Stimulated activated CD8-positive, alpha-beta memory T cell treated with anti-CD3 and anti-CD28 coated beads, Interleukin-7, amount 100 ng/mL, for 1 hour (primary cell): ENCODE results near the gene SCGN.

Experiments used
- DNase-seq, 2 donors: peaks; one replicate each; pipeline ENCODE4 v3.0.0-alpha.2; 2020; ENCODE audit warnings: low read depth in 2 of 2

The SCGN gene, protein sequence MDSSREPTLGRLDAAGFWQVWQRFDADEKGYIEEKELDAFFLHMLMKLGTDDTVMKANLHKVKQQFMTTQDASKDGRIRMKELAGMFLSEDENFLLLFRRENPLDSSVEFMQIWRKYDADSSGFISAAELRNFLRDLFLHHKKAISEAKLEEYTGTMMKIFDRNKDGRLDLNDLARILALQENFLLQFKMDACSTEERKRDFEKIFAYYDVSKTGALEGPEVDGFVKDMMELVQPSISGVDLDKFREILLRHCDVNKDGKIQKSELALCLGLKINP

DNA sequence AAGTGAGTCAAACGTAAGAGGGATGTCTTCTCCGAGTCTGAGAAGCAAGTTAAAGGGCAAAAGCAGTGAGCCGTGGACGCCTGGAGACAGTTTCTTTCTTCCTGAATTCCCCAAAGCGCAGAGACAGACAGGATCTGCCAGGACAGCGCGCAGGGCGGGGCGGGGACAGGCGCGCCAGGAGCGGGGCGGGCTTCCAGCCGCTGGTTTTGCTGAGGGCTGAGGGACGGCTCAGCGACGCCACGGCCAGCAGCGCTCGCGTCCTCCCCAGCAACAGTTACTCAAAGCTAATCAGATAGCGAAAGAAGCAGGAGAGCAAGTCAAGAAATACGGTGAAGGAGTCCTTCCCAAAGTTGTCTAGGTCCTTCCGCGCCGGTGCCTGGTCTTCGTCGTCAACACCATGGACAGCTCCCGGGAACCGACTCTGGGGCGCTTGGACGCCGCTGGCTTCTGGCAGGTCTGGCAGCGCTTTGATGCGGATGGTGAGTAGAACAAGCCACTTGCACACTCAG is at the start of gene SCGN:
TSS of gene SCGN (plus strand) at position 209 of the 509 bp plus-strand sequence. CDS start at position 398, 189 bp downstream.
- peak in 1 of 2 donors; percentile 1 for DNase-seq

DNA sequence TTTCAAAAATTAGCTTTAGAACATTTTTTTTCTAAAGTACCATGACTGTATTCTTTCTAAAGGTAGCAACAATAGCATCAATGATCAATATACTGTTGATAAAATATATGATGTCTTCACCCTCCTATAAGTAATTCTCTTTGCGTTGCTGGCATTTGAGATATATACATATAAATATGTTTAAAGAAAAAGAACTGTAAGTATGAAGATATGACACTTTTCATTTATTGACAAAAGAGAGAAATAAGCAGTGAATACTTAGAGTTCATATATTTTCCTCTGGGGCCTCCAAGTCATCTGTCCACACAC is 49.4 kb upstream of the SCGN start:
- no peak for DNase-seq

DNA sequence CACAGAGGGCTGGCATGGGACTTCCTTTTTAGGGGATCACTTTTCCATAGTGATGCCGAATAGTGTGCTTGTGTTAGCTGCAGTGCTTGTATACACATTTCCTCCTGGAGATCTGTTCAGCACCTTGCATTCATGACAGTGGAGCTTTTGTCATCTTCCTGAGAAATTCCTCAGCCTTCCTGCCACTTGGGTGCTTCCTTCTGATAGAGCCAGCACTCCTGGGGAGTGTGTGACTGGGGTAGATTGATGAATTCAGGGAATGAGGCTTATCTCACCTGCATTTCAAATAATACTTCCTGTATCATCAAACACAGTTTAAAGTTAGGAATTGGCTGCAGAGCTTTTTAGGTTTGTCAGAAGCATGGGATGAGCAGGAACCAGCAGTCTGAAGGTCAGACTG is 48.8 kb upstream of the SCGN start:
- no peak for DNase-seq

DNA sequence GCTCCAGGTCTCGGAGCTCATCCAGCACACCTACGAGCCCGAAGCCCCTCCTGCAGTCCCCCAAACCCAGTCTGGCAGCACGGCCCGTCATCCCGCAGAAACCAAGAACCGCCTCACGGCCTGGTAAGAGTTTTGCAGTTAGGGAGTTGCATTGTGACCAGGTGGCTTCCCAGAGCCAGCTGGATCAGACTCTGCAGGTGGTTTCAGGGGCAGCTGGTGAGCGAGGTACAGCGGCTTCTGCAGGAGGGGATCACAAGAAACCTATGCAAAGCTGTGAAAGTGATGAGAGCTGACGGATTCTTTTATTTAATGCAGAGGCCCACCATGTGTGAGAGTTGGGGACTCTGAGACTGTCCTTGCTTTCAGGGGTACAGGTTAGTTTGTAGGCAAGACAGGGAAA is 45.9 kb upstream of the SCGN start:
- no peak for DNase-seq

DNA sequence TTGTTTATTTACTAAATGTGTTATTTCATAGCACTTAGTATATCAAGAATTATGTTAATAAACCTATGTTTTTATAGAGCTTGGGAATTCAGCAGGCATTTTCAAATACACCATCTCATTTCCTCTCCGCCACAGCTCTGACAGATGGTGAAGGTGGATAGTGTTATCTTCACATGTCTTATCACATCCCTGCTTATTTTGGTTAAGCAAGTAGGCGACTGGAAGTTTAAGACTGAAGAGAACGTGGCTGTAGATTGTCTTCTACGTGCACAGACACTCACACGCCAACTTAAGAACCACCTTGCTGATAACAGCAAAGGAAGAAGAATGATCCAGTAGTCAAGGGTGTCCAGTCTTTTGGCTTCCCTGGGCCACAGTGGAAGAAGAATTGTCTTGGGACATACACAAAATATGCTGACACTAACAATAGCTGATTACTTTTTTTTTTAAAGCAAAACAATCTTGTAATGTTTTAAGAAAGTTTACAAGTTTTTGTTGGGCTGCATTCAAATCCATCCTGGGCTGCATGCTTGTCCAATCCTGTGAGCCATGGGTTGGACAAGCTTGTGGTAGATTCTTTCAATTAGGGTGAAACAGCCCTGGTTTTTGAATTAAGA is 43.3 kb upstream of the SCGN start:
- no peak for DNase-seq

DNA sequence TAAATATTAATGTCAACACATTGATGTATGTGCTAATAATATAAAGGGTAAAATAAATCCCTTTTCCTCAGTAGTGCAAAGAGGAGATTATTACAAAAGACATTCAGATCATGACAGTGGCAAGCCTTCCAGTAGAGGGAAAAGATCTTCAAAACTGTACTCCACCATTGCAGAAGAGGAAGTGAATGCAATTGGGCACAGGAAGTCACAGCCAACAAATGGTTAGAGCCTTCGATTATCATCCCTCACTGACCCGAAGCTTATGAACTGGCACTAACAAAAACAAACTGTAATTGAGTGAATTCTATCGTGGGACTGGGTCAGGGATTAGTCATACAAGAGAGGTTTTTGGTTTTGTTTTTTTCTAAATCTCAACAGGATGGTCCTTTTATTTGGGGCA is 39.3 kb upstream of the SCGN start:
- no peak for DNase-seq

DNA sequence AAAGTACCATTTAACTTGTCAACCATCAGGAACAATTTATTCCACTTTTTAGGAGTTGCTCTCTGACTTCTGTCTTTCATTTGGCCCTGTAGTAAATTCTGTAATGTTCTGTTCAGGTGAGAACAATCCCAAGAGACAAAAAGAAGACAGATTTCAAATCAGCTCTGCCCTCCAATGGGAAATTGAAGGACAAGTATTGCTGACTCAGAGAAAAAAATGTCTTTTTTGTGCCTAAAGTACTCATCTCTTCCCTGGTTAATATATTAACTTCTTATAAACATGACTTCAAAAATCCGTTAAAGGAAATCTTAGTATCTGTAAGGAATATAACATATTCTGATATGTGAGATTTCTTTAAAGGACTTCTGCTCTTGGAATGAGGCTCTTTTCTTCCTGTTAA is 38.6 kb upstream of the SCGN start:
- no peak for DNase-seq

DNA sequence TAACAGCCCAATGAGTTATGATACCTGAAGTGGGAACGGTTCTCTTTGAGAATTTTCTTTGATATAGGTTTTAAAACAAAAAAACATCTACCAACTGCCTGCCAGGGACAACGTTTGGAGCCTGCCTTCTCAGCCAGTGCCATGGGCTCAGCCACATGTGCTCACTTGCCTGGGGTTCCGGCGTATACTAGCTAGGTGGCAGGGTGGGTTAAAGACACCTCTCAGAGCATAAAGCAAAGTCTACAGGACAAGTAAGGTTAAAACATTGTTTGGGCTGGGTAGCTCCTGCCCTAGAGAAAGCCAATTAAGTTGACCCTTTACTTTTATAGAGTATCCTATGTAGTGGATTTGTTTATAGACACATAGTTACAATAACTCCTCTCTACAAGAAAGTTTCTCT is 38.0 kb upstream of the SCGN start:
- no peak for DNase-seq

DNA sequence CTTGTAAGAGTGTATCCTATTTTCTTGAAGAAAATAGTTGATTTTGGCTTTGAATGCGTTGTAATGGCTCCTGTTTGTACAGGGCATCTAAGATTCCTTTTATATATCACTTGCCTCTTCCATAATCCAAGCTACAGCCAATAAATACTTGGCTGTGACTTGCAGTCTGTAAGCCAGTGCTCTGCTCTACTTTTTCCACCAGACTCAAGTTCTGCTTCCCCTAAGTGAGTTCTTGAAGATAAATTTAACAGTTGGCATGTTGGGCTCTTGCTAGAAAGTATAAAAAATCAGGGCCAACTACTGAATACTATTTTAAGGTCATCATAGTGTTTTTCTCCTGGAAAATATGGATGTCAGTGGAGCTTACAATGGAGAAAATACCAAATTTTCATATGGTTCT is 36.5 kb upstream of the SCGN start:
- no peak for DNase-seq

DNA sequence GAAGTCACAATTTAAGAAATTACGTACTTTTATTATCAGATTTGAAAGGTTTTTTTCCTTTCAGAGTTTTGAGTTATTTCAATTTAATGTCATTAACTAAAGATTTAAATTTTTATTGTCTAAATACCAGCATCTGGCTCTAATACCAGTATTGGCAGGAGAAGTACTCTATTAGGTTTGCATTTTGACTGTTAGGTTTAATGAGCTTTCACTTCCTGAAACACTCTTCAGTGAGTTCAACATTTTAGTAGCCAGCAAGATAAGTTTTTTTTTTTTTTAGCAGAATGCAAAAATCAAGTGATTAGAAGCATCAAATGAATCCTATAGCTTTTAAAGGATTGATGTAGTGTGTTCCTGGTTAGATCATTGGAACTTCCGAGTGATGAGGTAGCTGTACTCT is 34.0 kb upstream of the SCGN start:
- DNase-seq = no peak

DNA sequence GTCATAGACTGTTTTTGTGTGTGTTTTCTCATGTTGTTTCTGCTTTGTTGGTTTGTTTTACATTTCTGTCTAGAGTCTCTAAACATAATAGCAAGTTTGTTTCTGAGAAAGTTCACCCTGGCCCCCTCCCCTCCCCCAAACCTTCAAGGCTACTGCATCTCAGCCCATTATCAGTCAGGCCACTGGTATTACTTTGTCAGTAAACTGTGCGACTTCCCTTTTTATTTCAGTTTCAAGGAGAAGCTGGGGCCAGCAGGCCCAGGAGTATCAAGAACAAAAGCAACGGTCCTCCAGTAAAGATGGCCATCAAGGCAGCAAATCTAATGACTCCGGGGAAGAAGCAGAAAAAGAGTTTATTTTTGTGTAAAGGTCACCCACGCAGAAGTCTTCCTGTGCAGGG is 32.8 kb upstream of the SCGN start:
- DNase-seq = no peak

DNA sequence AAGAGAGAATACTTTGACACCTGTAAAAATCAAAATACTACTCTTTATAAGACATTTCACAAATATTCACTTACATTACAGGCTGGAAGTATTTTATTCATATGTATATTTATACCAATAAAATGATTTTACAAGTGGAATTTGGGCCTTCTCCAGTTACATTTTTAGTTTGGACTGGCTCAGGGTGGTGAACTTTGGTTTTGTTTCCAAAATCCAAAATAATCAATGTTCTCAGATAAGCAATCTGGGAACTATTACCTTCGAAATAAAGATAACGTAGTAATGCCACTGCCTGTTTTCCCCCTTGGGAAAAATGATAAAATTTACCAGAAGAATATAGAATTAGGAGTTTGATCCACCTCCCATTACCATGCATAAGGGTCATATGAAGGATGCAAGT is 31.6 kb upstream of the SCGN start:
- no peak for DNase-seq

DNA sequence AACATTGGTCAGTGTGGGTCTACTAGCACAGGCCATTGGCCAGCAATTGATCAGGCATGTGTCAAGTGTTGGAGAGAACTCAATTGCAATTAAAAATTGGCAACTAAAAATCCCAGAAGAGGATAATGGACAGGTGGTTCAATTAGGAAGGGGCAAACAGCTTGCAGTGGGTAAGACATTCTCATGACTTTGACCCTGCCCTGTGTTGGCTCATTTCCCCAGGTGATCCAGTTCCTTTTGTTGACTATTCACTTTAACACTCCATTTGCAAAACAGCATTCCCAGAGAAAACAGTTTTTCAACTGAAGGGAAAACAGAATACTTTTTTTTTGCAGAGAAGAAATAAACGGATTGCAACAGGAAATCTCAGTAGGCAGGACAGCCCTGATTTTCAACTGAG is 28.9 kb upstream of the SCGN start:
- DNase-seq = no peak

DNA sequence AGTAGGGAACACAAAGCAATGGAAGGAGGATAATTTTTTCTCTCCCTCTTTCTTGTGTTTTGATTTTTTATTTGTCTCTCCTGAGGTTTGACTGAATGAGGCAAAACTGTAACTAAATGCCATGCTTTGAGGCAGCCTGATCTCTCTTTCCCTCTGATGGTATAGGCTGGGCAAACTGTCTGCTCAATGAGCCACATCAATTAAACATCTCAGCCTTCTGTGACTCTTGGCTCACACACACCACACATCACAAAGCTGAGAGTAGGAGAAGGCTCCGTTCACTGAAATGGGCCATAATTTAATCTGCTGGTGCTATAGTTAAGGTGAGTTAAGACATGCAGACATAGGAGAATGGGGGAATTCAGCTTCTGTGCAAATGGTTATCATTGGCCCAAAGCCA is 28.1 kb upstream of the SCGN start:
- no peak for DNase-seq

DNA sequence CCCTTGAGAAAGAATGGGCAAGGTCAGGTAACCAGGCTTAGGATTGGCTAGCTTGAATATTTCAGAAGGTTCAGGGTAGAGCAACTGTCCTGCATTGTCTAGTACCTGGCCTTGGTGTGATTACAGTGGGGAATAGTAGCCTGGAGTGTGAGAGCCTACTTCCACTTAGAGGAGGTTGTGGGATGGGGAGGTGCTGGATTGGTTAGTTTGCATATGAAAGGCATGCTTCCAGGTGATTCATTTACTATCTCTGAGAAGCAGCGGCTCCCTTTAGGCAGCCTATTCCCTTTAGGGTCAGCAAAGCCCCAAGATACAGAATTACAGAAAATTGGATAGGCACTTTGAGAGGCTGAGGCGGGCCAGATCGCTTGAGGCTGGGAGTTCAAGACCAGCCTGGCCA is 25.0 kb upstream of the SCGN start:
- no peak for DNase-seq

DNA sequence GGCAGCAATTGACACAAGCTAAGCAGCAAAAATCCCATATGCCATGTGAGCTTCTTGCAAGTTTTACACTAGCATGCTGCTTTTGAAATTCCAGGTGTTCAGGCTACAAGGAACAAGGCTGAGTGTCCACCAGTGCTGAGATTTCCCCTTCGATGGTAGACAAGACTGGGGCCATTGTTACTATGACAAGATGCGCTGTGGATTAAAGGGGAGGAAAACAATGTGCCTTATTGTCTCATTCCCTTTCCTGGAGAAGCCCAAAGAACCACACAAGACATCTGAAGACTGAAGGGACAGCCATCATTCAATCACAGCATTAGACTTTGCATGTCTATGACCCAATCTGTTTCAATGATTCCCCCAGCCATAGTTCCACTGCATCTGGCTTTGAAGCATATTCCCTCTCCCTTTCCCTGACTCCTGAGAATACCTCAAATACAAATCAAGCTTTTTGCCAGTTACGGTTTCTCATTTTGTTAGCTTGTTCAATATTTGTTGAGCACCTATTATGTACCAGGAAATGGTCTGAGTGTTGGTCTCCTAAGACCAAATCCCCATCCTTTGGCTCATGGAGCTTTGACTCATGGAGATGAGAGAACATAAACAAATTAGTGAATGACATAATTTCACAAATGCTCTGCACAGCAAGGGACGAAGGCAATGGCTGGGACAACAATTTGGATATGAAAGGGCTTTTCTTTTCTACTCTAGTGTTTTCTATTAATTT is 23.4 kb upstream of the SCGN start:
- no peak for DNase-seq

DNA sequence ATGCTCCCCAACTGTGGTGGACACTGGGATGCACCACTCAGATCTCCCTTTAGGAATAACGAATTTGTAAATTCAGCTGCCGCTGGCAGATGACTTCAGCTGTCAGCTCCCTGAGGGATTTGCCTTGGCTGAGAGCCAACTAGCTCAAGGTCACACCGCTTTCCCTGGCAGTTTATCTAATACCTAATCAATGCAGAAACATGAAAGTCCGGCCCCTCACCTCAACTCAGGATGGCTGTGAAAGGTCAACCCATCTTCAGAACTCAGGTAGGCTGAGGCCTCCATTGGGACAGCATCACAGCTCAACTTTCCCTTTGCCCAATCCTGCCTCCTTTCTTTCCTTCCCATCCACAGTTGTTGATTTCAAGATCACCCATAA is 22.8 kb upstream of the SCGN start:
- no peak for DNase-seq

DNA sequence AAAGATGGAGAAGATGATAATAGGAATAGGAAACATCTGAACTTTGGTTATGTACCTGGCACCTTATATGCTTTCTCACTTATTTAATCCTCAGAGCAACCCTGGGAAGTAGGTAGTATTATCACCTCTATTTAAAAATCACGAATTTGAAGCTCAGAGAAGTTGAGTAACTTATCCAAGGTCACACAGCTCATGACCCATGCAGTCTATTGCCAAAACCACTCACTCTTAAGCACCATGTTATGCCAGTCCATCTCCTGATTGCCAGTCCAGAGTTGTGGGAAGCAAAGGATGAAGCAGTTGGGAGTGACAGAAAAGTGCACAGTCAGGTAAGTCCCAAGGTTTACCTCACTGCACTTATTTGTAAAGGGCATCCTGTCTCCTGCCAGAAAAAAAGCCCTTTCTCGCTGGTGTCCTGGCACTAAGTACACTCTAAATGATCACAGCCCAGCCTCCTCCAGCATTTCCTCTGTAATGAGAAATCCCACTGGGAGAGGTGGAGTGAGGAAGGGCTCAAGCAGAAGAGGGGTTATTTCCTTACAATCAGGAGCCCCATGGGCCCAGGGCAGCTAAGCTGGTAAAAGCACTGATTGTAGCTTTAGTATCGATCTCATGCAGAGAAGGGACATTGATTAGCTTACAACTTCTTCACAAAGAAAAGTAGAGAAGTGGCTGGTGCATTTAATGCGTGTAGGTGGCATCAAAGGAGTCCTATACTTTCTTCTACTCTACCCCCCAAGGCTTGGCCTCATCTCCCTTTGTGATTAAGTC is 21.3 kb upstream of the SCGN start:
- DNase-seq = no peak

DNA sequence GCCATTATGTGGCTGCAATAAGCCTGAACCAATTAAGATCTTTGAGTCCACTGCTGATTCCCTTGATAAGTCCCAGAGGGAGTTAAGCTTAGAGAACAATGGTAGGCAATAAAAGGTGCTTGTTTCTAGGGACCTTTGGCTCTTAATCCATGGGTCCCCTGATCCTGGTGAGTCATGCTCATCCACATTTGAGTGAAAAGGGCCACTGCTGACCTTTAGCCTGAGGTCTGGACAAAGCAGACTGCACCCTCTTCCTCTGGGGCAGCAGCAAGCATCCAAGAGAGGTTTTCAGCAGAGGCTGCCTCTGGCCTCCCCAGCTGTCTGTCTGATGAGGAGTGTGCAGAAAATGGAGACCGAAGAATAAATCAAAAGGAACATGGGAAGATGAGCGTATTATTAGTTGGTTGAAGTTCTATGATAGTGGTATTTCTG is 16.1 kb upstream of the SCGN start:
- no peak for DNase-seq

DNA sequence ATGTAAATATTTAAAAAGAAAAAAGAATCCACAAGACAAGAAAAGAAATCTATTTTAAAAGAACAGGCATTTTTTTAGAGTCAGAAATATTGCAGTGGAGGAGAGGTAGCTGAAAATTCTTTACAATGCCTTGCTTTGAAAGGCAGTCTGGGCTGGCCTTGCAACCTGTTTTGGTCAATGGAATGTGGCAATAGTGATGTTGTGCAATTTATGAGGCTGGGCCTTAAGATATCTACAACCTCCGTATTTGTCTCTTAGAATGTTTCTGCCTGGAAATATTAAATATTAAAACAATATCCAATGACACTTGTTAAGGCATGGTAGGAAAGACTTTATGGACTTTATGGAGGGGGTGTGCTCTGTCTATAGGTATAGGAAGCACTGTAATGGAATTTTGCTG is 14.8 kb upstream of the SCGN start:
- DNase-seq = no peak

DNA sequence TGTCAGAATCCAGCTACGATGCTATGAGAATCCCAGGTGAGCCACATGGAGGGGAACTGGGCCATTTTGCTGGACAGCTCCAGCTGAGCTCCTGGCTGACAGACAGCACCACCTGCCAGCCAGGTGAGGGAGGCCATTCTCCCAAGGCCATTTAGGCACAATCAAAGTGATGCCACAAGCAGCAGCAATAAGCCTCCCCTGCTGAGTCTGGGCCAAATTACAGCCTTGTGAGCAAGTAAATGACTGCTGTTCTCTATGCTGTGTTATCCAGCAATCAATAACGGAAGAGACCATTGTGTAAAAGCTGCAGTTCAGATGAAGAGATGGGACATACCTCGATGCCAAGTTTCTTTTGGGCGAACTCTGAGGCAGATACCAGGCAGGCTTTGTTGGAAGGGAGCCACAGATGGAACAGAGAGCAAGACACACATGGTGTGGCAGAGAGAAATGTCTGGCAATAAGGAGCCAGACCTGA is 14.0 kb upstream of the SCGN start:
- no peak for DNase-seq

DNA sequence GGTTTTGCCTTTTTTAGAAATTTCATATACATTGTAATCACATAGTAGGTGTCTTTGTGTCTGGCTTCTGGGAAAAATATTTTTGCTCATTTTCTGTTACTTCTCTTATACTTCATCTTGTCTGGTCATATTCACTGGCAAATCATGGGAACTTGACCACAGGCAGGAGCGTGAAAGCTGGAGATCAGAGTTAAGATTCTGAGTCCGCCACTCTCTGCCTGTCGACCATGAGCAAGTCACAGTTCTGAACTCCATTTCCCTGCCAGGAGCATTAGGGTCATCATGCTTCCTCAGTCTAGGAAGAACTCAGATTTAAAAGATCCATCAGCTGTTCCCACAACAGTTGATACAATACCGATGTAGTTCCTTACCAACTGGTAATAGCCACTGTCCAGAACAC is 12.4 kb upstream of the SCGN start:
- no peak for DNase-seq
